Right kidney (tissue), 1 donor: ENCODE measurements around the gene HOXD10.

Source experiments
- DNase-seq: peaks from one replicate; pipeline ENCODE4 v3.0.0-alpha.2; 2016

HOXD10 gene

GRCh38 chr2:176132205-176133171 is 15.9 kb downstream of the HOXD10 start:
- DNase-seq, result no peak

GRCh38 chr2:176133389-176133788 is 16.8 kb downstream of the HOXD10 start:
- DNase-seq, result no peak

GRCh38 chr2:176134035-176134434 is 17.5 kb downstream of the HOXD10 start:
- no peak for DNase-seq

GRCh38 chr2:176135035-176135440 is 18.5 kb downstream of the HOXD10 start:
- DNase-seq, result peak; percentile 74

- DNase-seq, result peak; percentile 95
Observed at GRCh38 chr2:176136374-176137251, 20.0 kb downstream of the HOXD10 start.

GRCh38 chr2:176137252-176137580 is 20.6 kb downstream of the HOXD10 start:
- DNase-seq, result no peak

GRCh38 chr2:176137906-176138305 is 21.3 kb downstream of the HOXD10 start:
- peak; percentile 72 for DNase-seq

- peak; percentile 74 for DNase-seq
Observed at GRCh38 chr2:176138526-176138922, 21.9 kb downstream of the HOXD10 start.

GRCh38 chr2:176138923-176139660 is 22.5 kb downstream of the HOXD10 start:
- no peak for DNase-seq

- DNase-seq, result no peak
Observed at GRCh38 chr2:176139661-176140512, 23.3 kb downstream of the HOXD10 start.

- DNase-seq, result peak; percentile 98
Observed at GRCh38 chr2:176140513-176141317, 24.1 kb downstream of the HOXD10 start.

- DNase-seq, result no peak
Observed at GRCh38 chr2:176142281-176142680, 25.7 kb downstream of the HOXD10 start.

GRCh38 chr2:176145085-176145969 is 28.7 kb downstream of the HOXD10 start:
- no peak for DNase-seq

- peak; percentile 50 for DNase-seq
Observed at GRCh38 chr2:176146101-176146500, 29.5 kb downstream of the HOXD10 start.

GRCh38 chr2:176146645-176147044 is 30.1 kb downstream of the HOXD10 start:
- peak; percentile 36 for DNase-seq

- DNase-seq, result peak; percentile 59
Observed at GRCh38 chr2:176147210-176147799, 30.7 kb downstream of the HOXD10 start.

GRCh38 chr2:176147800-176148496 is 31.4 kb downstream of the HOXD10 start:
- peak; percentile 66 for DNase-seq

- peak; percentile 73 for DNase-seq
Observed at GRCh38 chr2:176148751-176149421, 32.3 kb downstream of the HOXD10 start.
